Naive thymus-derived CD4-positive, alpha-beta T cell (primary cell): ENCODE data around the gene WASF2. TPM values are rescaled to one million over a fixed set of nuclear protein-coding genes. Genes with fewer than 3 reads are reported as not detected.

Experiments
- ATAC-seq: fragments of 150-1000 bp; cut with Tn5 transposase; 2 replicates; pipeline ENCODE4 v1.10.0; 2021; ENCODE audit warnings: mild to moderate bottlenecking, moderate library complexity
- CTCF ChIA-PET: fragments of 350-600 bp; sonication (Branson Sonifier 250); formaldehyde crosslinking; loops from one replicate; lab custom pipeline; 2021; ENCODE audit warnings: antibody characterized with exemption; lab: Charles Lee
- POLR2A ChIA-PET: fragments of 350-600 bp; sonication (Branson Sonifier 250); formaldehyde crosslinking; loops from one replicate; lab custom pipeline; 2021; ENCODE audit warnings: antibody characterized with exemption, inconsistent platforms; lab: Charles Lee
- DNase-seq, 9 donors: peaks; one replicate each; pipeline versions ENCODE4 v3.0.0 to v3.0.0-alpha.2; 2020 to 2022; ENCODE audit warnings: mixed read lengths in 1 of 9
- H3K27ac ChIP-seq: one replicate; pipeline ENCODE4 v1.7.0; 2013; ENCODE audit warnings: mild to moderate bottlenecking, low read depth, low read length, moderate library complexity
- H3K27me3 ChIP-seq, 2 donors: one replicate each; pipeline ENCODE4 v1.7.0; 2013; ENCODE audit warnings: low read length in 2 of 2, mild to moderate bottlenecking in 2 of 2, moderate library complexity in 2 of 2; ENCODE audit not compliant: control insufficient read depth in 2 of 2, insufficient read depth in 2 of 2
- H3K36me3 ChIP-seq, 3 experiments: 1 replicate in 2 of 3; 2 replicates in 1 of 3; pipeline ENCODE4 v1.7.0; 2013; ENCODE audit warnings: low read length in 3 of 3, mild to moderate bottlenecking in 3 of 3, moderate library complexity in 1 of 3; ENCODE audit not compliant: insufficient read depth in 3 of 3, control insufficient read depth in 2 of 3
- H3K4me1 ChIP-seq, 2 donors: one replicate each; pipeline ENCODE4 v1.7.0; 2013; ENCODE audit warnings: low read length in 2 of 2, mild to moderate bottlenecking in 2 of 2, moderate library complexity in 1 of 2; ENCODE audit not compliant: control insufficient read depth in 2 of 2, insufficient read depth in 2 of 2
- H3K4me3 ChIP-seq: 2 replicates; pipeline ENCODE4 v1.7.0; 2013; ENCODE audit warnings: mild to moderate bottlenecking, low read length
- H3K9me3 ChIP-seq, 3 experiments: 1 replicate in 2 of 3; 2 replicates in 1 of 3; pipeline ENCODE4 v1.7.0; 2013; ENCODE audit warnings: low read length in 3 of 3; ENCODE audit not compliant: control insufficient read depth in 2 of 3
- H3K27ac Mint-ChIP-seq, 9 donors: one replicate each; pipeline ENCODE4 v1.8.0; 2020 to 2022; ENCODE audit warnings: mixed read lengths in 9 of 9, mild to moderate bottlenecking in 8 of 9, moderate library complexity in 5 of 9, inconsistent platforms in 2 of 9
- H3K27me3 Mint-ChIP-seq, 5 donors: one replicate each; pipeline ENCODE4 v1.8.0; 2021 to 2022; ENCODE audit warnings: mixed read lengths in 5 of 5, mild to moderate bottlenecking in 1 of 5
- H3K36me3 Mint-ChIP-seq, 5 donors: one replicate each; pipeline ENCODE4 v1.8.0; 2020 to 2022; ENCODE audit warnings: mixed read lengths in 5 of 5, mild to moderate bottlenecking in 3 of 5, inconsistent platforms in 1 of 5
- H3K4me1 Mint-ChIP-seq, 7 donors: one replicate each; pipeline ENCODE4 v1.8.0; 2020 to 2022; ENCODE audit warnings: mixed read lengths in 7 of 7, mild to moderate bottlenecking in 3 of 7, inconsistent platforms in 1 of 7
- H3K4me3 Mint-ChIP-seq, 10 donors: one replicate each; pipeline ENCODE4 v1.8.0; 2020 to 2022; ENCODE audit warnings: mild to moderate bottlenecking in 10 of 10, mixed read lengths in 10 of 10, moderate library complexity in 6 of 10, inconsistent platforms in 2 of 10
- H3K9me3 Mint-ChIP-seq, 11 donors: one replicate each; pipeline ENCODE4 v1.8.0; 2020 to 2022; ENCODE audit warnings: mixed read lengths in 11 of 11, mild to moderate bottlenecking in 4 of 11, inconsistent platforms in 1 of 11, moderate library complexity in 1 of 11
- intact Hi-C, 2 donors: fragments of 100-400 bp; cut with micrococcal nuclease; formaldehyde crosslinking; loops; one replicate each; pipeline ENCODE4 v1.15.1; 2023
- polyA plus RNA-seq, 2 donors: library from polyadenylated mRNA; unstranded; fragments of 300-500 nt; fragmentation: Illumina TruSeq; gene quantifications; one replicate each; pipeline ENCODE4 v1.2.3, GENCODE V29; 2021
- total RNA-seq, 6 experiments: library from RNA in 5 of 6; stranded (reverse) in 5 of 6; gene quantifications; 1 replicate in 5 of 6; 2 replicates in 1 of 6; pipeline ENCODE4 v1.2.3 and lab custom pipeline; 2021 to 2026

The WASF2 gene
- total and polyA plus RNA-seq, 7 experiments from 2014 or later = 78.4 to 177 (median 140) TPM

GRCh38 chr1:27519331-27520258 lies 29.6 kb upstream of the WASF2 start:
- ATAC-seq = no peak
- DNase-seq = no peak
- Histone ChIP-seq H3K4me3 (no peak overlapping the region), H3K27me3 (no peaks in the 10 kb centered on the region), H3K36me3 (no peaks in the 10 kb centered on the region), H3K4me1 (peaks cover 34 to 35% of the 10 kb centered on the region in 2 donors), H3K27ac (no peak overlapping the region), H3K9me3 (no peaks in the 10 kb centered on the region)
- no peaks in the 10 kb centered on the region for H3K9me3 Mint-ChIP-seq
- intact Hi-C loops = loop anchor here in 1 of 2 donors (5.0 kb wide), 1 partner anchor 82 kb away; no protein-coding TSS in a partner anchor
- H3K27ac Mint-ChIP-seq = peak overlapping the region in 8 of 9 donors; percentile 4 to 99 (median 96)
- ChIA-PET POLR2A (interaction anchor here (4.1 kb wide), 1 partner anchor 29 kb away, joined by 28 read pairs; the partner anchor contains the start of gene WASF2), CTCF (interaction anchor here (0.8 kb wide), 1 partner anchor 83 kb away, joined by 3 read pairs; no protein-coding TSS in a partner anchor)
- no peaks in the 10 kb centered on the region for H3K27me3 Mint-ChIP-seq
- H3K36me3 Mint-ChIP-seq = peaks cover 0 to 6% (median 0%) of the 10 kb centered on the region in 5 donors
- H3K4me1 Mint-ChIP-seq = peaks cover 49 to 66% (median 62%) of the 10 kb centered on the region in 7 donors
- H3K4me3 Mint-ChIP-seq = peak overlapping the region in 2 of 10 donors; percentile 11 to 96

GRCh38 chr1:27518808-27519207 lies 28.8 kb upstream of the WASF2 start:
- intact Hi-C loops = no loop called here
- H3K36me3 Mint-ChIP-seq = no peaks in the 10 kb centered on the region
- Histone ChIP-seq H3K4me1 (peaks cover 27 to 28% of the 10 kb centered on the region in 2 donors), H3K27ac (no peak overlapping the region), H3K36me3 (no peaks in the 10 kb centered on the region), H3K9me3 (no peaks in the 10 kb centered on the region), H3K27me3 (no peaks in the 10 kb centered on the region), H3K4me3 (no peak overlapping the region)
- DNase-seq (no peak), ATAC-seq (no peak)
- POLR2A ChIA-PET = interaction anchor here (4.1 kb wide), 1 partner anchor 28 kb away, joined by 28 read pairs; the partner anchor contains the start of gene WASF2
- CTCF ChIA-PET = no interaction called here
- H3K4me3 Mint-ChIP-seq = peak overlapping the region in 2 of 10 donors; percentile 12 to 20
- no peaks in the 10 kb centered on the region for H3K9me3 Mint-ChIP-seq
- H3K27ac Mint-ChIP-seq = peak overlapping the region in 4 of 9 donors; percentile 48 to 77 (median 59)
- peaks cover 42 to 58% (median 55%) of the 10 kb centered on the region in 7 donors for H3K4me1 Mint-ChIP-seq
- H3K27me3 Mint-ChIP-seq = no peaks in the 10 kb centered on the region

GRCh38 chr1:27517907-27518718 lies 28.1 kb upstream of the WASF2 start:
- no peaks in the 10 kb centered on the region for H3K36me3 Mint-ChIP-seq
- Histone ChIP-seq H3K27me3 (no peaks in the 10 kb centered on the region), H3K36me3 (no peaks in the 10 kb centered on the region), H3K4me3 (no peak overlapping the region), H3K9me3 (no peaks in the 10 kb centered on the region), H3K4me1 (peaks cover 21 to 27% of the 10 kb centered on the region in 2 donors), H3K27ac (no peak overlapping the region)
- peak overlapping the region in 3 of 10 donors; percentile 23 to 71 (median 59) for H3K4me3 Mint-ChIP-seq
- H3K9me3 Mint-ChIP-seq = no peaks in the 10 kb centered on the region
- intact Hi-C loops = no loop called here
- ChIA-PET POLR2A (interaction anchor here (1.0 to 4.1 kb wide), 2 partner anchors 10 to 27 kb away, joined by 4 to 28 read pairs; partner anchors contain the start of gene WASF2), CTCF (interaction anchor here (1.2 kb wide), 1 partner anchor 89 kb away, joined by 3 read pairs; no protein-coding TSS in a partner anchor)
- H3K4me1 Mint-ChIP-seq = peaks cover 39 to 52% (median 50%) of the 10 kb centered on the region in 7 donors
- ATAC-seq (no peak), DNase-seq (no peak)
- peak overlapping the region; percentile 11 to 77 (median 59) for H3K27ac Mint-ChIP-seq
- H3K27me3 Mint-ChIP-seq = no peaks in the 10 kb centered on the region

GRCh38 chr1:27517301-27517700 lies 27.3 kb upstream of the WASF2 start:
- Histone ChIP-seq H3K4me3 (no peak overlapping the region), H3K9me3 (no peaks in the 10 kb centered on the region), H3K27ac (no peak overlapping the region), H3K36me3 (no peaks in the 10 kb centered on the region), H3K27me3 (no peaks in the 10 kb centered on the region), H3K4me1 (peaks cover 14 to 26% of the 10 kb centered on the region in 2 donors)
- H3K27me3 Mint-ChIP-seq = no peaks in the 10 kb centered on the region
- H3K36me3 Mint-ChIP-seq = no peaks in the 10 kb centered on the region
- peak overlapping the region in 7 of 10 donors; percentile 12 to 66 (median 37) for H3K4me3 Mint-ChIP-seq
- POLR2A ChIA-PET = interaction anchor here (1.0 kb wide), 1 partner anchor 10 kb away, joined by 4 read pairs; no protein-coding TSS in a partner anchor
- intact Hi-C loops = no loop called here
- CTCF ChIA-PET = interaction anchor here (1.2 kb wide), 1 partner anchor 89 kb away, joined by 3 read pairs; no protein-coding TSS in a partner anchor
- DNase-seq (no peak), ATAC-seq (no peak)
- H3K4me1 Mint-ChIP-seq = peaks cover 32 to 46% (median 45%) of the 10 kb centered on the region in 7 donors
- no peaks in the 10 kb centered on the region for H3K9me3 Mint-ChIP-seq
- peak overlapping the region in 7 of 9 donors; percentile 30 to 86 (median 72) for H3K27ac Mint-ChIP-seq

- ATAC-seq (no peak), DNase-seq (no peak)
- Mint-ChIP-seq H3K4me1 (peaks cover 20 to 35% (median 28%) of the 10 kb centered on the region in 7 donors), H3K27ac (peak overlapping the region in 1 of 9 donors; percentile 40), H3K36me3 (no peaks in the 10 kb centered on the region), H3K27me3 (no peaks in the 10 kb centered on the region), H3K4me3 (no peak overlapping the region), H3K9me3 (no peaks in the 10 kb centered on the region)
- no peak overlapping the region for H3K4me3 ChIP-seq
- no peaks in the 10 kb centered on the region for H3K36me3 ChIP-seq
- H3K9me3 ChIP-seq = no peaks in the 10 kb centered on the region
- H3K27ac ChIP-seq = no peak overlapping the region
- intact Hi-C loops = no loop called here
- H3K27me3 ChIP-seq = no peaks in the 10 kb centered on the region
- peaks cover 1 to 10% of the 10 kb centered on the region in 2 donors for H3K4me1 ChIP-seq
- POLR2A ChIA-PET = interaction anchor here (0.8 to 2.1 kb wide), 4 partner anchors 9 to 87 kb away, joined by 3 to 11 read pairs (median 4); no protein-coding TSS in a partner anchor
- CTCF ChIA-PET = interaction anchor here (0.7 kb wide), 1 partner anchor 78 kb away, joined by 3 read pairs; no protein-coding TSS in a partner anchor
These were observed 25.7 kb upstream of the WASF2 start for GRCh38 chr1:27515626-27516025.

GRCh38 chr1:27513958-27514357 lies 24.0 kb upstream of the WASF2 start:
- Histone ChIP-seq H3K4me1 (peaks cover 0 to 6% of the 10 kb centered on the region in 2 donors), H3K9me3 (no peaks in the 10 kb centered on the region), H3K27ac (no peak overlapping the region), H3K36me3 (no peaks in the 10 kb centered on the region), H3K4me3 (no peak overlapping the region), H3K27me3 (no peaks in the 10 kb centered on the region)
- CTCF ChIA-PET = interaction anchor here (0.6 kb wide), 1 partner anchor 468 kb away, joined by 3 read pairs; no protein-coding TSS in a partner anchor
- Mint-ChIP-seq H3K36me3 (no peaks in the 10 kb centered on the region), H3K9me3 (no peaks in the 10 kb centered on the region), H3K4me1 (peaks cover 12 to 25% (median 19%) of the 10 kb centered on the region in 7 donors), H3K27me3 (no peaks in the 10 kb centered on the region), H3K27ac (no peak overlapping the region), H3K4me3 (no peak overlapping the region)
- DNase-seq = no peak
- POLR2A ChIA-PET = interaction anchor here (1.0 to 2.1 kb wide), 2 partner anchors 10 to 24 kb away, joined by 3 to 11 read pairs; partner anchors contain the start of gene WASF2
- intact Hi-C loops = no loop called here
- ATAC-seq = no peak
